Measurements from ENCODE around the gene RAB35. TPM values are rescaled to one million over a fixed set of nuclear protein-coding genes. Genes with fewer than 3 reads are reported as not detected.

The RAB35 gene
- total and polyA plus RNA-seq, 9 of the 15 experiments (the other 6 are each of a cell fraction or from before 2014, with no cell fraction given), result 0.65 to 76.3 (median 38.9) TPM

GRCh38 chr12:120086801-120087621, 29.5 kb downstream of the RAB35 start (continued):
- TF ChIP-seq ZNF124 (CRISPR knock-in tag; IDR thresholded peaks at IDR 0.05), result no peak
- TF ChIP-seq EP300 (IDR thresholded peaks at IDR 0.05; ENCODE audit: low read length), result 0 out of 2 replicates have a peak, but pooled peaks have one; percentile 44
- TF ChIP-seq ZNF830 (CRISPR knock-in tag; IDR thresholded peaks at IDR 0.05), result no peak
- TF ChIP-seq ZNF282 (CRISPR knock-in tag; IDR thresholded peaks at IDR 0.05), result no peak
- TF ChIP-seq, protein P1, sequence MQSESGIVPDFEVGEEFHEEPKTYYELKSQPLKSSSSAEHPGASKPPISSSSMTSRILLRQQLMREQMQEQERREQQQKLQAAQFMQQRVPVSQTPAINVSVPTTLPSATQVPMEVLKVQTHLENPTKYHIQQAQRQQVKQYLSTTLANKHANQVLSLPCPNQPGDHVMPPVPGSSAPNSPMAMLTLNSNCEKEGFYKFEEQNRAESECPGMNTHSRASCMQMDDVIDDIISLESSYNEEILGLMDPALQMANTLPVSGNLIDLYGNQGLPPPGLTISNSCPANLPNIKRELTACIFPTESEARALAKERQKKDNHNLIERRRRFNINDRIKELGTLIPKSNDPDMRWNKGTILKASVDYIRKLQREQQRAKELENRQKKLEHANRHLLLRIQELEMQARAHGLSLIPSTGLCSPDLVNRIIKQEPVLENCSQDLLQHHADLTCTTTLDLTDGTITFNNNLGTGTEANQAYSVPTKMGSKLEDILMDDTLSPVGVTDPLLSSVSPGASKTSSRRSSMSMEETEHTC (IDR thresholded peaks at IDR 0.05), result peak; percentile 57; the same call in 1 of the 2 replicates
- TF ChIP-seq, protein P2, sequence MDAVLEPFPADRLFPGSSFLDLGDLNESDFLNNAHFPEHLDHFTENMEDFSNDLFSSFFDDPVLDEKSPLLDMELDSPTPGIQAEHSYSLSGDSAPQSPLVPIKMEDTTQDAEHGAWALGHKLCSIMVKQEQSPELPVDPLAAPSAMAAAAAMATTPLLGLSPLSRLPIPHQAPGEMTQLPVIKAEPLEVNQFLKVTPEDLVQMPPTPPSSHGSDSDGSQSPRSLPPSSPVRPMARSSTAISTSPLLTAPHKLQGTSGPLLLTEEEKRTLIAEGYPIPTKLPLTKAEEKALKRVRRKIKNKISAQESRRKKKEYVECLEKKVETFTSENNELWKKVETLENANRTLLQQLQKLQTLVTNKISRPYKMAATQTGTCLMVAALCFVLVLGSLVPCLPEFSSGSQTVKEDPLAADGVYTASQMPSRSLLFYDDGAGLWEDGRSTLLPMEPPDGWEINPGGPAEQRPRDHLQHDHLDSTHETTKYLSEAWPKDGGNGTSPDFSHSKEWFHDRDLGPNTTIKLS (IDR thresholded peaks at IDR 0.05; ENCODE audit: borderline replicate concordance, low read depth), result no peak; the same call in 1 of the 2 replicates
- no peak for TF ChIP-seq DEAF1 (CRISPR knock-in tag; IDR thresholded peaks at IDR 0.05)
- no peak for TF ChIP-seq TAF9B (IDR thresholded peaks at IDR 0.05; ENCODE audit: partially characterized antibody)
